Measurements from ENCODE around the gene RGS9BP.
"Not testable (repeated sequence)": the region's sequence is repeated elsewhere in the genome, so short reads cannot be mapped to it uniquely, and the experiment has no call there.

RGS9BP gene, protein sequence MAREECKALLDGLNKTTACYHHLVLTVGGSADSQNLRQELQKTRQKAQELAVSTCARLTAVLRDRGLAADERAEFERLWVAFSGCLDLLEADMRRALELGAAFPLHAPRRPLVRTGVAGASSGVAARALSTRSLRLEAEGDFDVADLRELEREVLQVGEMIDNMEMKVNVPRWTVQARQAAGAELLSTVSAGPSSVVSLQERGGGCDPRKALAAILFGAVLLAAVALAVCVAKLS

DNA sequence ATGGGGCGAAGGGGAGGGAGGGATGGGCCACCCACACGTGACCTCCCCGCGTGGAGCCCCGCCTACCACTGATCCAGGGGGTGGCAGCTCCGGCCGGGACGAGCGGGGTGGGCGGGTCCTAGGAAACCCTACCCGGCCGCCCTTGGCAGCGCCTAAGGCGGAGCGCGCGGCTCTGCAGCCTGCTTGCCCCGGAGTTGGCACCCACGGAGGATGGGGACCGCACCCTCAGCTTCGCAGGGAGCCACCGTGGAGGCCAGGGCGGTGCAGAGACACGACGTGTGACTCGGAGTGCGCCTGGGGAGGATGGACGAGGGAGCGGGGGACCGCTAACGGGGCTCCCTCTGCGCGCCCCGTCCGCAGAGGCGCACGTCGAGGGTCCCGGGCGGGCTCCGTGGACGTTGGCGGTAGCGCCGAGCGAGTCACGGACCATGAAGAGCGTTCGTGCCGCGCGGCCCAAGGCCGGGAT lies at the start of gene RGS9BP:
RGS9BP (plus strand) TSS at position 129 of the 466 bp plus-strand sequence. CDS start 416 bp downstream, outside the sequence.
- peak; percentile 47 for DNase-seq

DNA sequence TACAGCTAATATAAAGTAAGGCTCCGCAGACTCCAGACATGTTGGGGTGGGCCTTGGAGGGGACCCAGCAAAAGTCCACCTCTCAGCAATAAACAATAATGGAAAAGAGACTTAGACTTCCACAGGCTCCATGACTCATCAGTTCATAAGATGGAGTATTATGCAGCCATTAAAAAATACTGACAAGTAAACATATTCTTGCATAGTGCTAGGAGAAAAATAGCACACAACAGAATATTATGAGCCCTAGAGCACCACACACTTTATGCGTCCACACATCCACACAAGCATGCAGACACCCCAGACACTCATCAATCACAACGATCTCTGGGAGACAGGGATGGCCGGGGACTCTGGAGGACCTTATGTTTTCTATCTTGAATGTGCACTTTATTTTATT lies 48.7 kb upstream of the RGS9BP start:
- no peak for DNase-seq

DNA sequence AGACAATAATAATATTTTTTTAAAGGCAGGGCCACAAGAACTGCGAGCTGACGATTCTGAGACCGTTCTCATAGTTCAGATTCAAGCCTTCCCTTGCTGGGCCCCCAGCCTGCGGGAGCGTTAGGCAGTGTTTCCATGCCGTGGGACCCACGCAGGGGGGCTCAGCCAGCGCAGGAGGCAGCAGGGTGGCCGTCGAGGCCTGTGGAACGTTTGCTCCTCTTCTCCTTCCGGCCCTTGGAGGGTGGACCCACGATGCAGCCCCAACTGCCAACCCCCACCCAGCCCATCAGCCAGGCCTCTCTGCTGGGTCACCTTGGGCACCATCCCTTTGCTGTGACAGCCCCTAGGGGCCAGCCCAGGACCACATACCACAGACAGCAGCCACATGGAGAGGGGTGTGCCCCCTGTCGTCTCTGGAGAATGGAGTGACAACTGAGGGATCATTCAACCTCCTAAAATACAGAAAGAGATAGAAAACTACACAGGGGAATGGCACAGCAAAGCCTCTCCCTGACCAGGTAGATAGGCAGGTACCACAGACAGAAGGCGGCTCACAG lies 47.9 kb upstream of the RGS9BP start:
- no peak for DNase-seq

DNA sequence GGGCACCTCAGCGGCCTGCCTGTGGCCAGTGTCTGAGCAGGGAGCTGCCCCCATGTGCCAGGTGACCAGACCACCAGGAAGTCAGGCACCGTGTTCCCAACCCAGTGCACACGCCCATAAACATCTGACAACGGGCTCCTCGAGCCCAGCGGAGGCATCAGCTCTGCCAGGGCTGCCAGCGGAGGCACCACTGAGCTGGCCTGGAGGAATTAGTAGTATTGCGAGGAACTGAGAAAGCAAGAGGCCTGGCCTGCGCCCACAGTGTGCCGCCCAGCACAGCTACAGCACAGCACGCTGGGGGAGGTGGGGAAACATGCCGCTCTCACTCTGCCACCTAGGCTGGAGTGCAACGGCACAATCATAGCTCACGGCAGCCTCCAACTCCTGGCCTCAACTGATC lies 45.3 kb upstream of the RGS9BP start:
- no peak for DNase-seq

DNA sequence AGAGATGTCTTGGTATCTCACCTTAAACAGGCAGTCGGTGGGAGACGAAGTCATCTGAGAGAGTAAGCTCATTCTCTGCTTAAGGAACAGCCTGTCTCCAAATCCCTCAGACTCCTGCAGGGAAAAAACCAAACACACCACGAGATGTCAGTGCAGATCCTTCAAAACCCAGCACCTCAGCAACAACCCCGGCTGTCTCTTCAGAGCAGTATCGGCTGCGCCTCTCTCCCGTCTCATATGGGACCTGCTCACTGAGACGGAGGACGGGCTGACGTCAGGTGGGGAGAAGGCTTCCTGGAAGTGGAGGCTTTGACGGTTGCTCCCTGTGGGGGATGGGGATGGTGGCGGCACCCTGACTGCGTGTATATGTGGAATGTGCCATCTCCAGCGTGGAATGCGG lies 44.3 kb upstream of the RGS9BP start:
- no peak for DNase-seq

DNA sequence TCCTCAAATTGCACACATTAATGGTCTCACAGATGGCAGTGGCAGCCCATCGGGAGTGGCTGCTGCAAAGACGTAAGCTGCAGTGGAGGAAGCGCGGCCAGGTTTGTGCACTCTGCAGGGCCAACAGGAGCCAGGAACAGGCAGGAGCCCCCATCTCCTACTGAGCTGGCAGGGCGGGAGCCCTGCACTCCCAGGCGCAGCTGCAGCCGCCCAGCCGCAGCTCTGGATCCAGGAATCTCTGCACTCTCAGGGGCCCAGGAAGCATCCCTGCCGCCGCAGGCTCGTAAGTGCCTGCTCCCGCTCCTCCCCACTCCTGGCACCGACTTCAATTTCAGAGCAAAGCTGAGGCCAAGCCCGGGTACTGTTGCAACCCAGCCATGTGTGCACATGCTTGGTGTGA lies 38.2 kb upstream of the RGS9BP start:
- no peak for DNase-seq

DNA sequence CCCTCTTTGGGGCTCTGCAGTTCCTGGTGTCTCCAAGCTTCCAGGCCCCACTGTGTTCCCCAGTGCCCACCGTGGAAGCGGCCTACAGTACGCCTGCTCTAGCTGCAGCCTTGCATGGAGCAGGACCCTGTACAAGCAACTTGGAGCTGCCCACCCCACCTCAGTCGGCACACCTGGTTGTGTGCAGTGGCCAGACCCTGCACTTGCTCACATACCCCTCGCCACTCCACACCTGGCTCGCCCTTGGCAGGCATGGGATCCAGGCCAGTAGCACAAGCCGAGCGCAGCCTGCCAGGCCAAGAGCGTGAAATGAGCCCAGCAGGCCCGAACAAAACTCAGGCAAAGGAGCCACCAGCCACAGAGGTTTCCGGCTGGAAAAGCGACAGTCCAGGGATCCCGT lies 37.0 kb upstream of the RGS9BP start:
- DNase-seq: no peak

DNA sequence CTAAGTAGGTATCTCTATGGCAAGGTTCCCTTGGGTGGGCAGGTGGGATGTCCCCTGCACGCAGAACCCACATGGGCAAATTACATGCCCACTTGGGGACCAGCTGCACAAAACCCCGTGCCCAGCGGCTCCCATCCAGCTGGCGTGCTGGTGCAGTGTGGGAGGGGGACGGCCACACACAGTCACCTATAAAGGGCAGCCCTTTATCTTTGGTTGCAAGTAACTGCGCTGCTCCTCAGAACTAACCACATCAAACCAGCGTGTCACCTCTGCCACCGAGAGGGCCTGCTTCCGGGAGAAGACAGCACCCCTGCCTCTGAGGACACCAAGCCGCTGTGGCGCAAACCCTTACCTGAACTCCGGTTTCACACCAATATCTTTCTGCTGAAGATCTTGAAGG lies 32.9 kb upstream of the RGS9BP start:
- no peak for DNase-seq

DNA sequence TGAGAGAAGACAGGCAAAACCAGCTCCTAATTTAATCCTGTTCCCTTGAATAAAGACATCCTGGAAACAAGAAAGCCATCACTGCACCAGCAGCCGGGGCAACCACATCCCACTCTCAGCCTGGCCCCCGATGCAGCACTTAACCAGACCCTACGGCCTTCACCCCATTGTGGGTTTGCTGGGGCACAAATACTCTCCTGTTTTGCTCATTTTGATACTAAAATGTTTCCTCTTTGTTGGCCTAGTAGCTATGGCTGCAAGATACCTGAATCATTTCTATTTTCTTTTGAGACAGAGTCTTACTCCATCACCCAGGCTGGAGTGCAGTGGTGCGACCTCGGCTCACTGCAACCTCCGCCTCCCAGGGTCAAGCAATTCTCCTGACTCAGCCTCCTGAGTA lies 29.1 kb upstream of the RGS9BP start:
- DNase-seq: no peak

DNA sequence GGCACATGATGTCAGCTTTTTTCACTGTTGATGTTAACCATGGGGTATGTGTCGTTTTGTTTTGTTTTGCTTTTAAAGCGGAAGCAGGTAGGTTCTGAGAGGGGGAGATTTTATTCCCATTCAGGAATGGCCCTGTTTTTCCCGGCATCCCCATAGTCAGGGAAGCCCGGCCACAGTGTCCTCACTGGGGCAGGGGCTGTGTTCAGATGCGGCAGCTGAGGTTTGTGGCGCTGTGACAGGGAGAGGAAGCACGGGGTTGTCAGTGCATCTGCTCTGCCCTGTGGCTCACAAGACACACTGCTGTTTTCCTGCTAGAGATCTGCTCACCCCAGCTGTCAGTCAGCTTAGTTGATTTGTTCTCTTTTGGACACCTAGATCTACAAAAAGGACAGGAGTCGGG lies 28.3 kb upstream of the RGS9BP start:
- no peak for DNase-seq

DNA sequence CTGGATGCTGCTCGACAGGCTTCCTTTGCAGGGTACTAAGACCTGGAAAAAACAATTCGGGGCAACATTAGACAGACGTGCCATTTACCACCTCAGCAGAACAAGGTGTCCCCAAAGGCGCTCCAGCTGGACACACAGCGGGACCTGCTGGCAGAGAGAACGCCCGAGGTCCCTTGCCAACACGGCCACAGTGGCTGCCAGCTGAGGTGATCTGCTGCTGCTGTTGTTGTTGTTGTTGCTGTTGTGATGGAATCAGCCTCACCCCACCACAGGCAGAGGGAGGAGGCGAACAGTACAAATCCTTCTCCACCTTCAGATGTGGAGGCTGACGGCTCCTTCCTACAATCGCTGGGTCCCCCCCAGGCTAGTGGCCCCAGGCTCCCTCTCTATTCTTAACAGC lies 25.9 kb upstream of the RGS9BP start:
- DNase-seq: no peak

DNA sequence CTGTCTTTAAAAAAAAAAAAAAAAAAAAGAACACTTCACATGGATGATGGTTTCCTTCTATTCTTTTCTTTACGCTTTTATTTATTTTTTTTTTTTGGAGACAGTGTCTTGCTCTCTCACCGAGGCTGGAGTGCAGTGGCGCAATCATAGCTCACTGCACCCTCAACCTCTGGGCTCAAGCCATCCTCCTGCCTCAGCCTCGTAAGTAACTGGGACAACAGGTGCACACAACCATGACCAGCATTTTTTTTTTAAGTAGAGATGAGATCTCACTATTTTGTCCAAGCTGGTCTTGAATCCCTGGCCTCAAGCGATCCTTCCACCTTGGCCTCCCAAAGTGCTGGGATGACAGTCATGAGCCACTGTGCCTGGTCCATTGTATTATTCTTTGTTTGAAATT lies 25.0 kb upstream of the RGS9BP start:
- no peak for DNase-seq

DNA sequence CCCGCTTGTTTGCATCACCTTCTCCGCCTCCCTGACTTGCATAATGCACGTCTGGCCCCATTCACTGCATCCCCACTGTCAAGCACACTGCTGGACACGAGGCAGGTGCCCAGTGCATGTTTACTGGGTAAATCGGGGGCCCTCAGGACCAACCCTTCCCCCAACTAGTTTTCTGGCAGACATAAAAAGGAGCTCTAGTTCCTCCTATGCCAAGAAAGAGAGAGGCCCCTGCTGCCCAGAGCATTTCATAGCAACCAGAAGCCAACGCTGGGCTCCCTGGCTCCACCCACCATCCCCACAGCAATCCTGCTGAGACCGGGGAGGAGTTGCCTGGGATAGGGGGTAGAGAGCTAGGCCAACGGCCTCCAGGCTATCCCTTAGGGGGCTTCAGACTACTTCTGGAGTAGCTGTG lies 23.9 kb upstream of the RGS9BP start:
- DNase-seq: no peak

DNA sequence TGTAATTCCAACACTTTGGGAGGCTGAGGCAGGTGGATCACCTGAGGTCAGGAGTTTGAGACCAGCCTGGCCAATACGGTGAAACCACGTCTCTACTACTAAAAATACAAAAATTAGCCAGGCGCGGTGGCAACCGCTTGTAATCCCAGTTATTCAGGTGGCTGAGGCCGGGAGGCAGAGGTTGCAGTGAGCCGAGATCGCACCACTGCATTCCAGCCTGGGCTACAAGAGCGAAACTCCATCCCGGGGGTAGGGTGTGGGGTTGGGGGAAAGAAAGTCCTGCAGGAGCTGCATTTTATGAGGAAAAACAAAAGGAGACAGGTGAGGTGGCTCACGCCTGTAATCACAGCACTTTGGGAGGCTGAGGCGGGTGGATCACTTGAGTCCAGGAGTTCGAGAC lies 23.3 kb upstream of the RGS9BP start:
- not testable (repeated sequence) for DNase-seq

DNA sequence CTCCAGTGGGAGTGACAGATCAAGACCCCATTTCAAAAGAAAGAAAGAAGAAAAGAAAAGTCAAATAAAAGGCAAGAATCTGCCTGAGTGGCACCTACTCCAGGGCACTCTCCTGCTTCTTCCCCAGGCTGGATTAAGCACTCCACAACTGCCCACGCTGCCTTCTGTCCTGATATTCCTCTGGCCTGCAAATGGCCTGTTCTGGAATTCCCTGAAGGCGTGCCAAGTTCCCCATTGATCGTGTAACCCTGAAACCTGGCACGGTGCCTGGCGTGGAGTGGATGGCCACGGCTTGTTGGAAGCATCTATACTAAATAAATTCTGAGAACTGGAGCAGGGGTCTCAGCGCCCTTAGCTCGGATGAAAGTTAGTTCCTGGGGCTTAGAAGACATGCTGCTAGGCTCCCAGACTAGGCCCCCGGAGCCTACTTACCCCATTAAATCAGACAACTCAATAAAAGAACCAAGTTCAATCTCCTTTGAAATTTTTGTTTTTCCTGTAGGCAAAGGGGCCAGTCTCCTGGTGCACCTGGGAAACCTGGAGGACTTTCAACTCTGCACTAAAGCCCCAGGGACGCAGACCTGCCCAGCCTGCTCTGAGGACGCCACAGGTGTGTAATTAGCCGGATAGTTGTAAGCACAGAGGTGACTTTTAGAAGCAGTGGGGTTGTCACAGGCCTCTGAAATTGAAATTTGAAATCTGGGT lies 22.6 kb upstream of the RGS9BP start:
- DNase-seq: no peak

DNA sequence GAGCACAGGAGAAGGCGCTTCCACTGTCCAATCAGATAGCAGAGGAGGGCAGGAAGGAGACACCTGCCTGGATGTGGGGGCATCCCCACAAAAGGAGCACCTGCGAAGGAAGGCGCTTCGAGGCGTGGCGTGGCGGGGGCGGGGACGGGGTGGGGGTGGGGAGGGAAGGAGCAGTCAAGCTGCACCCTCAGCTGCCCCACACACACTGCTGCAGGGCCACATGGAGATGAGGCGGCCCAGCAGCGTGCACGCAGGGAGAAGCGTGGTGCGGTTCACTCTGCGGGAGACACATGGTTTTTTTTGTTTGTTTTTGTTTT lies 22.1 kb upstream of the RGS9BP start:
- no peak for DNase-seq

DNA sequence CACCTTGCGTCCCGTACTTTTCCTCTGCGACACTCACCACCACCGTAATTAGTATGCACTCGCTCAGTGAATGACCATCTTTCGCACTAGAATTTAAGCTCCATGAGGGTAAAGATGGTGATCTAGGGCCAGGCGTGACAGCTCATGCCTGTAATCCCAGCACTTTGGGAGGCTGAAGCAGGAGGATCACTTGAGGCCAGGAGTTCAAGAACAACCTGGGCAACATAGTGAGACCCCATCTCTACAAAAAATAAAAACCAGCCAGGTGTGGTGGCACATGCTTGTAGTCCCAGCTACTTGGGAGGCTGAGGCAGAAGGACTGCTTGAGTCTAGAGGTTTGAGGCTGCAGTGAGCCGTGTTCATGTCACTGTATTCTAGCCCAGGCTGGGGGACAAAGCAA lies 19.3 kb upstream of the RGS9BP start:
- DNase-seq: not testable (repeated sequence)

DNA sequence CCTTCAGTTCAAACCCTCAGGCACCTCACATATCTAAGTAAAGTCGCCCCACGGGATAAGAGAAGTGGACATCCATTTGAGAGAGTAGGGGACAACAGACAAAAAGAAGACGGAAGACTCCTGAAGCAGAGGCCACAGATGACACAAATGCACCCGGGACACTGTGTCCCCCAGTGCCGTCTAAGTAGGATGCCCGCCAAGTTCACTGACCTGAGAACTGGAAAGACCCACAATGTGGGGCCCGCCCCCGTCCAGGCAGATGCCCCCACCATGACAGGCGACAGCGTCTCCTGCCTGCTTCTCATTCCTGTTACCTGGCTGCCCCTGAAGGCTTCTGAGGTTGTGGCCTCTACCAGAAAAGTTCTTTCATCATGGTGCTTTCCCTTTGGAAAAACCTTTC lies 17.6 kb upstream of the RGS9BP start:
- no peak for DNase-seq

DNA sequence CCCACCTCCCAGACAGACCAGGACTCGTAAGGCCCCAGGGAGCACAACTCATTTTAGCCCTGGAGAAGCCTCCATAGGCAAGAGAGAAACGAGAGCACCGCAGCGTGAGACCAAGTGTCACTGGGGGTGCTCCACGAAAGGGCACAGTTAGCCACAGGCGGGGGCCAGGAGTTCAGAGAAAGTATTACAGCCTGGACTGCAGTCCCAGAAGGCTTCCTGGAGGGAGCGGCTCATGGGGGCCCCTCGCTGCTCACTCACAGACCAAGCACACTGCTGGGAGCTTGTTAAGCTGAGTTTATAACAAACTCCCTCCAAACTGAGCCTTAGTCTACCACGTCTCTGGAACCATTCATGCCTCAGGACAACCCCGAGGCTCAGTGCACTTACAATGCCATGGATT lies 17.1 kb upstream of the RGS9BP start:
- no peak for DNase-seq

DNA sequence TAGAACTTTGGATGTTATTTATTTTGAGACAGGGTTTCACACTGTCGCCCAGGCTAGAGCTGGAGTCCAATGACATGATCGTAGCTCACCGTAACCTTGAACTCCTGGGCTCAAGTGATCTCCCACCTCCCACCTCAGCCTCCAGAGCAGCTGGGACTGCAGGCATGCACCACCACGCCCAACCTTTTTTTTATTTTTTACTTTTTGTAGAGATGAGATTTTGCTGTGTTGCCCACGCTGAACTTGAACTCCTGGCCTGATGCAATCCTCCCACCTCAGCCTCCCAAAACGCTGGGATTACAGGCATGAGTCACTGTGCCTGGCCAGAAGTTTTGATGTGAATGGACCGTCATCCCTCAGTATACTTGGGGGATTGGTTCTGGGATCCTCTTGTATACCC lies 14.3 kb upstream of the RGS9BP start:
- DNase-seq: no peak

DNA sequence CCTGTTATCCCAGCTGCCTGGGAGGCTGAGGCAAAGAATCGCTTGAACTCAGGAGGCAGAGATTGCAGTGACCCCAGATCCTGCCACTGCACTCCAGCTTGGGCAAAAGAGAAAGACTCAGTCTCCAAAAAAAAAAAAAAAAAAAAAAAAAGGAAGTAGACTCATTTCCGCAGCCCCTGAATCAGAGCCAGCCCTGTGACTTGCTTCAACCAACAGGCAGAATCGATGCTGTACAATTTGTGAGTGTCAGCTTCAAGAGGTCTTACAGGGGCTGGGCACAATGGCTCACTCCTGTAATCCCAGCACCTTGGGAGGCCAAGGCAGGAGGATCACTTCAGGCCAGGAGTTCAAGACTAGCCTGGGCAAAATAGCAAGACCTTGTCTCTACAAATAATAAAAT lies 13.5 kb upstream of the RGS9BP start:
- no peak for DNase-seq

DNA sequence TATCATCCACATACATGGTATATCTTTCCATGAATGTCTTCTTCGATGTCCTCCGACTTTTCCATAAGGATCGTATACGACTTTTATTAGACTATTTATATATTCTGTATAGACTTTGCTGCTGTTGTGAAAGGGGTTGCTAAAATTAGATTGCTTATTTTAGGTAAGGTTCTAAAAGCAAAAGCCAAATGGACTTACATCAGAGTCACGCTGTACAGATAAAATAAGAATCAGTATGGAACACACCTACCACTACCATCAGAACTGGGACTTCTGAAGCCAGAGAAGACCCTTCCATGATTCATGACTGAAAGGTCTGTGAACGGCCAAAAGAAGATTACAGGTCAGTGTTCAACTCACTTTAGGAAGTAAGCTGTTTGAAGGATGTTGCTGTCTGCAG lies 9.6 kb upstream of the RGS9BP start:
- DNase-seq: no peak

DNA sequence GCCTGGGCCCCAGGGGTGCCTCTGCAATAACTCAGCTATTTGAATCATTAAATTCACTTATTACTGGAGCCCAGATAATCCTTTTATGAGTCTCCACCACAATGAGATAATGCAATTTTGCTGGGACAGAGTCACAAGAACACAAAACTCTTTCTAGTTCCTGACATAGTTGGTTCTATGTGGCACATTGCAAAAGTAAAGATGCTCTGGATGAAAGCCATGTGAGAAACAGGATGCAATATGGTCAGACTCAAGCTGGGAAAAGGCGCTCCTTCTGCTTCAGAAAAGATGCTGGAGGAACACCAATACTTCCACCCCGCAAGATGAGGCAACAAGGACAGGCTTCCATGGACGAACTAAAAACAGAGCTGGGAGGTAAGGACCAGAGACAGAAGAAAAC lies 6.3 kb upstream of the RGS9BP start:
- no peak for DNase-seq

DNA sequence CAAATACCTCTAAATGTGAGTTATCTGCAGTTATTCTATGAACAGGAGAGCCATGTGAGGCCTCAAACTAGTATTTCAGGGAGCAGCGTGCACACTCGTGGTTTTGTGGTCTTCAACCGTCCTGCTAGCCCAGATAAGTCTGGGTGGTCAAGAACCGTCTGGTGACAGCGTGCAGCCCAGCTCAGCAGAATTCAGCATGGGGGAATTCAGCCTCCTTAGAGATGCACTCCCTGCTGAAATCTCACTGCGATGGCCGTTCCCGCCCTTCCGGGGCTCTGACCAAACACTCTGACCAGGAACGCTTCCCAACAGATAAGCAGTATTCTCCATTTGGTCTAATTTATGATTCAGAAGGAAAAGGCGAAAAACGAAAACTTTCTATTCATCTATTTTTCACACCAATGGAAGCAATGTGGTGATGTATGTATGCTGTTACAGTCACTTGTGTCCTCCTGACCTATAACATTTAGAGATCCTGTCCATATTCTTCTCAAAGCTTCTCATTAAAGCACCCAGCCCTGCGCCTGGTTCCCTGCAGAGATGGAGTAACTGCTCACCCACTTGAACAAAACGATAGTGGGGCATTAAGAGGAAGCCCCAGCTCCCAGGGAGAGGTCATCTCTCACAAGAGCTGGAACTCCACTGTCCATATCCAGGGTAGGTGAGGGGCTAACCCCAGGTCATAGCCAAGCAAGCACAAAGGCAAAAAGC lies 3.6 kb upstream of the RGS9BP start:
- DNase-seq: no peak

Data from COR-L47 (cell line).